ENCODE data around the gene NAPA. TPM values are rescaled to one million over a fixed set of nuclear protein-coding genes. Genes with fewer than 3 reads are reported as not detected.

The NAPA gene
- total and polyA plus RNA-seq, 3 donors from 2014 or later: 194 to 257 (median 227) TPM

- Histone ChIP-seq H3K27me3 (no peaks in the 10 kb centered on the region), H3K27ac (no peak overlapping the region), H3K9me3 (no peaks in the 10 kb centered on the region), H3K4me1 (no peaks in the 10 kb centered on the region), H3K36me3 (ENCODE audit: low read depth, missing control alignments) (no peaks in the 10 kb centered on the region), H3K4me3 (no peak overlapping the region)
- TF ChIP-seq POLR2A (IDR thresholded peaks at IDR 0.05): no peak
- no peak for TF ChIP-seq CTCF (IDR thresholded peaks at IDR 0.05)
- DNase-seq: no peak
- intact Hi-C loops (cut with DNase I; ENCODE audit: low total_unique reads): no loop called here
- 65 to 70% methylated on average over 6 of the region's 6 CpGs for WGBS, 2 donors
Measured at GRCh38 chr19:47520839-47521238, 6.0 kb upstream of the NAPA start.

- no peaks in the 10 kb centered on the region for H3K27me3 ChIP-seq
- no peaks in the 10 kb centered on the region for H3K9me3 ChIP-seq
- no peak for DNase-seq
- no peaks in the 10 kb centered on the region for H3K36me3 ChIP-seq (ENCODE audit: low read depth, missing control alignments)
- no peak overlapping the region for H3K4me3 ChIP-seq
- H3K4me1 ChIP-seq: no peaks in the 10 kb centered on the region
- WGBS, 2 donors: 83 to 88% methylated on average over 10 of the region's 10 CpGs
- H3K27ac ChIP-seq: no peak overlapping the region
- TF ChIP-seq POLR2A (IDR thresholded peaks at IDR 0.05): no peak
- no peak for TF ChIP-seq CTCF (IDR thresholded peaks at IDR 0.05)
- intact Hi-C loops (cut with DNase I; ENCODE audit: low total_unique reads): no loop called here
Measured at GRCh38 chr19:47520343-47520806, 5.5 kb upstream of the NAPA start.

GRCh38 chr19:47518854-47519253, 4.0 kb upstream of the NAPA start:
- Histone ChIP-seq H3K4me1 (no peaks in the 10 kb centered on the region), H3K9me3 (no peaks in the 10 kb centered on the region), H3K36me3 (ENCODE audit: low read depth, missing control alignments) (no peaks in the 10 kb centered on the region), H3K4me3 (no peak overlapping the region), H3K27ac (no peak overlapping the region), H3K27me3 (no peaks in the 10 kb centered on the region)
- TF ChIP-seq POLR2A (IDR thresholded peaks at IDR 0.05) (no peak), CTCF (IDR thresholded peaks at IDR 0.05) (no peak)
- no peak for DNase-seq
- WGBS, 2 donors: 82 to 84% methylated on average over 9 of the region's 9 CpGs
- intact Hi-C loops (cut with DNase I; ENCODE audit: low total_unique reads): loop anchor here (10.0 kb wide), 1 partner anchor 84 kb away; no protein-coding TSS in a partner anchor

GRCh38 chr19:47518139-47518538, 3.3 kb upstream of the NAPA start:
- peaks cover 4% of the 10 kb centered on the region for H3K4me1 ChIP-seq
- H3K4me3 ChIP-seq: no peak overlapping the region
- no peaks in the 10 kb centered on the region for H3K36me3 ChIP-seq (ENCODE audit: low read depth, missing control alignments)
- TF ChIP-seq POLR2A (IDR thresholded peaks at IDR 0.05) (no peak), CTCF (IDR thresholded peaks at IDR 0.05) (no peak)
- 66 to 80% methylated on average over 4 of the region's 4 CpGs for WGBS, 2 donors
- DNase-seq: no peak
- H3K27ac ChIP-seq: no peak overlapping the region
- H3K9me3 ChIP-seq: no peaks in the 10 kb centered on the region
- no peaks in the 10 kb centered on the region for H3K27me3 ChIP-seq
- intact Hi-C loops (cut with DNase I; ENCODE audit: low total_unique reads): loop anchor here (10.0 kb wide), 1 partner anchor 83 kb away; no protein-coding TSS in a partner anchor

Measured in testis (tissue), 3 donors.